HG03108 (cell line): ENCODE data around the gene ZSWIM4.

Source experiments
- ATAC-seq: cut with Tn5 transposase; IDR thresholded peaks from one replicate; pipeline ENCODE4 v1.9.1; 2021; ENCODE audit warnings: moderate library complexity; ENCODE audit not compliant: unreplicated experiment

Gene ZSWIM4

GRCh38 chr19:13807421-13808021 lies 12.3 kb downstream of the ZSWIM4 start:
- ATAC-seq: no peak

- no peak for ATAC-seq
These were observed 13.6 kb downstream of the ZSWIM4 start for GRCh38 chr19:13808856-13809255.

GRCh38 chr19:13812544-13812943 lies 17.3 kb downstream of the ZSWIM4 start:
- ATAC-seq: no peak

- ATAC-seq: no peak
These were observed 17.9 kb downstream of the ZSWIM4 start for GRCh38 chr19:13813147-13813546.

GRCh38 chr19:13814550-13814949 lies 19.3 kb downstream of the ZSWIM4 start:
- ATAC-seq: no peak

- no peak for ATAC-seq
These were observed 21.9 kb downstream of the ZSWIM4 start for GRCh38 chr19:13817018-13817614.

- no peak for ATAC-seq
These were observed 22.6 kb downstream of the ZSWIM4 start for GRCh38 chr19:13817615-13818371.

GRCh38 chr19:13819238-13819637 lies 24.0 kb downstream of the ZSWIM4 start:
- no peak for ATAC-seq

- ATAC-seq: no peak
These were observed 26.0 kb downstream of the ZSWIM4 start for GRCh38 chr19:13821292-13821691.

GRCh38 chr19:13823256-13823655 lies 28.0 kb downstream of the ZSWIM4 start:
- no peak for ATAC-seq

- no peak for ATAC-seq
These were observed 28.7 kb downstream of the ZSWIM4 start for GRCh38 chr19:13823901-13824300.

GRCh38 chr19:13824703-13825102 lies 29.5 kb downstream of the ZSWIM4 start:
- ATAC-seq: no peak

GRCh38 chr19:13825489-13826441 lies 30.5 kb downstream of the ZSWIM4 start:
- ATAC-seq: no peak

GRCh38 chr19:13826652-13827235 lies 31.5 kb downstream of the ZSWIM4 start:
- no peak for ATAC-seq

GRCh38 chr19:13827656-13828055 lies 32.4 kb downstream of the ZSWIM4 start:
- ATAC-seq: no peak

- ATAC-seq: no peak
These were observed 35.0 kb downstream of the ZSWIM4 start for GRCh38 chr19:13830114-13830740.

- no peak for ATAC-seq
These were observed 35.7 kb downstream of the ZSWIM4 start for GRCh38 chr19:13830741-13831536.

- no peak for ATAC-seq
These were observed 36.6 kb downstream of the ZSWIM4 start for GRCh38 chr19:13831537-13832467.
